ENCODE results near the gene ZNF804B.

GRCh38 chr7:88910516-88910915, 151.0 kb downstream of the ZNF804B start:
- no peak for TF ChIP-seq CTCF (conservative IDR thresholded peaks at IDR 0.05; ENCODE audit: low read length)
- TF ChIP-seq EZH2phosphoT487 (IDR thresholded peaks at IDR 0.05; ENCODE audit: borderline replicate concordance), result no peak

Data from Loucy (cell line).